Loucy (cell line): Measurements from ENCODE around the gene CADM2.

Experiments
- EZH2phosphoT487 ChIP-seq: fragments of 200-600 bp; IDR thresholded peaks from 2 replicates; pipeline ENCODE4 v1.6.1; 2018; ENCODE audit warnings: antibody characterized with exemption, mild to moderate bottlenecking, moderate library complexity, borderline replicate concordance
- TF ChIP-seq, protein P1 (sequence below): fragments of 200-600 bp; sonication (generic); conservative IDR thresholded peaks from 2 replicates; pipeline ENCODE4 v1.5.1; 2014; ENCODE audit warnings: mild to moderate bottlenecking, antibody characterized with exemption, low read length

DNA sequence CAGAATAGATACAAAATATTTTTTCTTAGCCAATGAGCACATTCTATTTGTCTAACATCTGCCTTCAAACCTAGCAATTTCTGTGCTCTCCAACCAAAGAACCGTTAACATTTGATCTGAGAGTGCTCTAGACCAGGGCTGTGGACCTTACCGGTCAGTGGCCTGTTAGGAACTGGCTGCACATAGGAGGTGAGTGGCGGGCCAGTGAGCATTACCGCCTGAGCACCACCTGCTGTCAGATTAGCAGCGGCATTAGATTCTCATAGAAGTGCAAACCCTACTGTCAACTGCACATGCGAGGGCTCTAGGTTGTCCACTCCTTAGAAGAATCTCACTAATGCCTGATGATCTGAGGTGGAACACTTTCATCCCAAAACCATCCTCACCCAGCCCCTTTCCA is 131.7 kb downstream of the CADM2 start:
- TF ChIP-seq, protein P1, sequence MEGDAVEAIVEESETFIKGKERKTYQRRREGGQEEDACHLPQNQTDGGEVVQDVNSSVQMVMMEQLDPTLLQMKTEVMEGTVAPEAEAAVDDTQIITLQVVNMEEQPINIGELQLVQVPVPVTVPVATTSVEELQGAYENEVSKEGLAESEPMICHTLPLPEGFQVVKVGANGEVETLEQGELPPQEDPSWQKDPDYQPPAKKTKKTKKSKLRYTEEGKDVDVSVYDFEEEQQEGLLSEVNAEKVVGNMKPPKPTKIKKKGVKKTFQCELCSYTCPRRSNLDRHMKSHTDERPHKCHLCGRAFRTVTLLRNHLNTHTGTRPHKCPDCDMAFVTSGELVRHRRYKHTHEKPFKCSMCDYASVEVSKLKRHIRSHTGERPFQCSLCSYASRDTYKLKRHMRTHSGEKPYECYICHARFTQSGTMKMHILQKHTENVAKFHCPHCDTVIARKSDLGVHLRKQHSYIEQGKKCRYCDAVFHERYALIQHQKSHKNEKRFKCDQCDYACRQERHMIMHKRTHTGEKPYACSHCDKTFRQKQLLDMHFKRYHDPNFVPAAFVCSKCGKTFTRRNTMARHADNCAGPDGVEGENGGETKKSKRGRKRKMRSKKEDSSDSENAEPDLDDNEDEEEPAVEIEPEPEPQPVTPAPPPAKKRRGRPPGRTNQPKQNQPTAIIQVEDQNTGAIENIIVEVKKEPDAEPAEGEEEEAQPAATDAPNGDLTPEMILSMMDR, result no peak
- TF ChIP-seq EZH2phosphoT487, result no peak
